ENCODE data around the gene RTBDN.

The RTBDN gene

GRCh38 chr19:12790628-12791344, 43.6 kb downstream of the RTBDN start:
- DNase-seq = no peak

DNA sequence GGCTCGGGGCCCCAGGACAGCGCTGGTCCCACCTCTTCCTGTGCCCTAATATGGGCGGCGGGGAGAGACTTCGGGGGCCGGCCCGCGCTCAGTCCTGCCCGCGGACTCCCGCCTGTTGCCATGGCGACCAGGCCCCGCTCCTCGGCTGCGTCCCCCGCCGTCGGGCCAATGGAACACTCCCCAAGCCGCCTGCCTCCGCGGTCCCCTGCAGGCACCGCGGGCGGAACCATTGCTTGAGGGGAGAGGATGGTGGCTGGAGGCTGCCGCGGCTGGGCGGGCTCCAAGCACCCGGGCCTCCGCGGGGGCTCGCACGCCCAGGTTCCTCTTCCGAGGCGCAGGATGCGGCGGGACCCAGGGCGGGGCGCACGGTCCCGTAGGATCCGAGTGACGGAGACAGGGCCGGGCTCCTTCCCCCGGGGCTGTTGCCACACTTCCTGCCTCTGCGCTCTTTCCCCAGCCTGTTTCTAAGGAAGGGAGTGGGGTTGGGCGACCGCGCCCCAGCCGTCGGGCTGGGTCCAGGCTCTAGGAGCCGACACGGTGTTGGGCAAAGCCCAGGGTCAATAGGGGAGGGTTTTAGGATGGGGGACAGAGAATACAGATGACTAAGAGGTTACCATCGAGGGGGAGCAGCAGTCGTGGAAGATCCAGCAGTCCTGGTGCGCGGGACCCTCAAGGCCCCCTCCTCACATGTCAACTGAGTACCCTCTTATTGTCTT, 44.3 kb downstream of the RTBDN start:
- peak; percentile 96 for DNase-seq

- DNase-seq = no peak
These were observed 45.1 kb downstream of the RTBDN start for GRCh38 chr19:12789098-12789903.

DNA sequence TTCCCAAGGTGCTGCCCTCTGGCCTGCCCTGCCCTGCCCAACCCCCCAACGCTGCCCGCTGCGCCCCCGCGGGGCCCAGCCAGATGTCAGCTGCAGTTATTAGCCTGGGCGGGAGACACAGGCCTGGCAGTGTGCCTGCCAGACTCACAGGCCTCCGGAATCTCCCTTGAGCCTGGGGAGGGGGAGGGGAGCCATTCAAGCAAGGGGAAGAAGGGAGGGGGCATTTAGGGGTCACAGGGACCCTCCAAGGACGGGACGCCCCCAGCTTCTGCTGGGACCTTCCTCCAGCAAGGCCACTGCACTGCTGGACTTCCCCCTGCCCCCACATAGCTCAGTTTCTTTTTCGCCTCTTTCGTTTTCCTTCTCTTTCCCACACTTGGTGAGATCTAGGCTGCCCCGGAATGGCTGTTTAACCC, 45.7 kb downstream of the RTBDN start:
- no peak for DNase-seq

- no peak for DNase-seq
These were observed 46.2 kb downstream of the RTBDN start for GRCh38 chr19:12788042-12788681.

DNA sequence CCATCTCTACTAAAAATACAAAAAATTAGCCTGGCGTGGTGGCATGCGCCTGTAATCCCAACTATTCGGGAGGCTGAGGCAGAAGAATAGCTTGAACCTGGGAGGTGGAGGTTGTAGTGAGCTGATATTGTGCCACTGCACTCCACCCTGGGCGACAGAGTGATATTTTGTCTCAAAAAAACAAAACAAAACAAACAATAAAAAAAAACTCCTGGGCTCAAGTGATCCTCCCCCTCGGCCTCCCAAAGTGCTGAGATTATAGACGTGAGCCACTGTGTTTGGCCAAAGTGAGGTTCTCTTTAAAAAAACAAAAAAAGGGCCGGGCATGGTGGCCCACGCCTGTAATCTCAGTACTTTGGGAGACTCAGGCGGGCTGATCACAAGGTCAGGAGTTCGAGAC, 46.9 kb downstream of the RTBDN start:
- DNase-seq = no peak

- no peak for DNase-seq
These were observed 47.4 kb downstream of the RTBDN start for GRCh38 chr19:12786952-12787351.

DNA sequence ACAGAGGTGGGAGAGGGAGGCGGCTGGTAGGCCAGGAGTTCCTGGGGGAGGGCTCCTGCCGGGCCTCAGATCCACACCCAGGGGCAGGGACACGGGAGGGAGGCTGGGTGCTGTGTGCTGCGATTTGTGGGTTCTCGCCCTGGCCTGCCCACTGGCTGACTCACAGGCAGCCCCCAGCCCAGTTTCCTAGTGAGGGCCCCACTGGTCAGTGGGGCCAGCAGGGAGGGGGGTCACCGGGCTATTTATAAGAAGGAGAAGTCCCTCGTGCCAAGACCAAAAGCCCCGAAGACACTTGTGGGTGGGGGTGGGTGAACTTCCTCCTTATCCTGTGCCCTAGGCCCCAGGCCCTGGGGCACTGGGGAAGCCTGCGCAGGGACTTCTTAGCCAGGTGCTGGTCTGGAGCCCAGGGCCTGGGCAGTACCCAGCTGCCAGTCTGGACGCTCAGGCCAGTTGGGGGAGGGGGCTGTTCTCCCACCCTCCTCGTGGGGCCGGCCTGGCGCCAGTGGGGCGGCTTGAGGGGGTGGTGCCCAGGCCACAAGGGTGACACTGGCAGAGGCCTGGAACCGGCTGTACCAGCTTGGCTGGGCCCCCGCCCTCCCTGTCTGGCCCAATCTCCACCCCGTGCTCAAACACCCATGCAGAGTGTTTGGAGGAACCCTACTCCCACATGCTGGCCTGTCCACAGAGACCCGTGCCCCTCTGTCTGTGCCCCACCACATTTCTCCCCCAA, 48.1 kb downstream of the RTBDN start:
- no peak for DNase-seq

GRCh38 chr19:12785431-12786031, 48.8 kb downstream of the RTBDN start:
- DNase-seq = no peak

DNA sequence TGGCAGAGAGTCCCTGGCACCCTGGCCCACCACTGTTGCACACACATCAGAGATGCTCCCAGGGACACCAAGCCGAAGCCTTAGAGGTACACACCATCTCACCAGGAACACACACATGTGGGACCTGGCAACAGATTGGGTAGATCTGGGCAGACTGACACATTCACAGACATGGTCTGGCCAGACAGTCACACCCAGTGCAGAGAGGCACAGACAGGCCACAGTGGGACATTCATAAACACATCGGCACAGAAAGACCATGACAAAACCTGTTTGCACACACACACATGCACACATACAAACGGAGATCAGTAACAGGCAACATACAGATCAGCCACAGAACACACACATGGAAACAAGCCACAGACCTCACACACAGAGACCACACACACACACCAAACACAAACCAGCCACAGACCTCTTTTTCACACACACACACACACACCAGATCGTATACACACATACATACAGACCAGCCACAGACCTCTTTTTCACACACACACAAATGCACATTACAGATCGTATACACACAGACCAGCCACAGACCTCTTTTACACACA, 49.4 kb downstream of the RTBDN start:
- no peak for DNase-seq

- no peak for DNase-seq
These were observed 49.9 kb downstream of the RTBDN start for GRCh38 chr19:12784394-12784870.

DNA sequence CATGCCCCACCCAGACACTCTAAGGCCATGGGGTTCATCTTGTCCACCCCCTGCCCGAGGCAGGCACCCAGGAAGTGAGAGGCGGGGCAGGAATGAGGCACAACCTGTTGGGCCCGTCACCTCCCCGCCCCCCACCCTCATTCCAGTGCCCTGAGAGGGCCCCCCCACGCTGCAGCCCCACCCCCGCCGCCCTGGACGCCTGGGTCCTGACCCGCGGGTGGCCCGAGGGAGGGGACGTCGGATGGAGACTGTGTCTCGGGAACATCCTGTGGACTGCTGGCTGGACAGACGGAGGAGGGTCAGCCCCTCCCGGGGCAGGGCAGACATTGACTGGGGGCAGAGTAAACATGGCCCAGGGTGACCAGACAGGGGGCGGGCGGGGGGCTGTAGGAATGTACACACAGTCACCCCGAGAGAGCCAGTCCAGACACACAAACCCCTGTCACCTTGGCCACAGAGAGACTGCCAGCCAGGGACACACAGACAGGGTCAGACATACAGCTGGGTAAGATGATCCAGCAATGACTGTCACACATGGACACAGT, 50.5 kb downstream of the RTBDN start:
- DNase-seq = no peak

GRCh38 chr19:12783291-12783848, 51.0 kb downstream of the RTBDN start:
- DNase-seq = no peak

DNA sequence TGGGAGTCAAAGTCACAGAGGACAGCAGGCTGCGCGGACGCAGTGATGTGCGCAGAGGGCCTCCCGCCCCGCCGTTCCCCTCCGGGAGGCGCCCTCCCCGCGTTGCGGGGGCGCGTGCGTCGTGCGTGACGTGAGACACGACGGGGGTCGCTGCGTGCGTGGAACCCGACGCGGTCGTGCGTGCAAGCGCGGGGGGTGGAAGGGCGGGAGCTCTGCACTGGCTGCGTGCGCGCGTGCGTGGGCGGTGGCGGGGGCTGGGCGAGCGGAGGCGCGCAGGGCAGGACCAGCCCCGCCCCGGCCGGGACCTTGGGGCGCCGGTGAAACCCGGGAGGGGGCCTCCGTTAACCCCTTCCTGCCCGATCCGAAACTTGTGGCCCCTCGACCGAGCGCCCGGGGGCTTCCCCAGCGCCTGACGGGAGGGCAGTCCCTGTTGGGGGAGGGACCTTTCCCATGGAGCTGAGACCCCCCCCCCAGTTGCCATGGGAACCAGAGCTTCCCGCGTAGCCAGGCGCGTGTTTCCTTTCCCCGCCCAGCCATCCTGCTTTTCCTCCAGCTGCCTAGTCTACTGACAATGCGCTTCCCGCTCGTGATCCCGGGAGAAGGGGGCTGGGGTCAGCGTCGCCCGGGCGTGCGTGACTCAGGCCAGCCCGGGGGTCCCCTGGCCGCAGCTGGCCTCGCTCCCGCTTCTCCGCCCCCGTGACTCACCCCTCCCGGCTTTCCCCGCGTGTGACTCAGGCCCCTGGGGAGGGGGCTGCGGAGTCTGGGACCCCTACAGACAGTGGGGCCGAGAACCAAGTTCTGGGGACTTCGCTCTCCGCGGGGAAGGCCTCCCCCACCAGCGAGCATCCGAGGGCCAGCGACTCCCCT, 51.7 kb downstream of the RTBDN start:
- peak; percentile 86 for DNase-seq

- DNase-seq = no peak
These were observed 52.3 kb downstream of the RTBDN start for GRCh38 chr19:12782174-12782423.

- no peak for DNase-seq
These were observed 55.0 kb downstream of the RTBDN start for GRCh38 chr19:12779162-12779993.

DNA sequence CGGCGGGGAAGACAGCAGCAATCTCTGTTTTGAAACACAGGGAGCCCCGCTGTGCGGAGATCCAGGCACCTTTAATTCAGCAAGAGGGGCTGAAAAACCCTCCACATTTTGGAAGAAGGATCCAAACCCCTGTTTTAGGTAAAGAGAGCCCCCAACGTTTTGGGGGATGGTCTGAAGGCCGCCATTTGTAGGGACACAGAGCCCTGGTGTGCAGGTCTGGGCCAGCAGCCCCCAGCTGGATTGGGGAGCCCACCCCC, 55.5 kb downstream of the RTBDN start:
- DNase-seq = no peak

DNA sequence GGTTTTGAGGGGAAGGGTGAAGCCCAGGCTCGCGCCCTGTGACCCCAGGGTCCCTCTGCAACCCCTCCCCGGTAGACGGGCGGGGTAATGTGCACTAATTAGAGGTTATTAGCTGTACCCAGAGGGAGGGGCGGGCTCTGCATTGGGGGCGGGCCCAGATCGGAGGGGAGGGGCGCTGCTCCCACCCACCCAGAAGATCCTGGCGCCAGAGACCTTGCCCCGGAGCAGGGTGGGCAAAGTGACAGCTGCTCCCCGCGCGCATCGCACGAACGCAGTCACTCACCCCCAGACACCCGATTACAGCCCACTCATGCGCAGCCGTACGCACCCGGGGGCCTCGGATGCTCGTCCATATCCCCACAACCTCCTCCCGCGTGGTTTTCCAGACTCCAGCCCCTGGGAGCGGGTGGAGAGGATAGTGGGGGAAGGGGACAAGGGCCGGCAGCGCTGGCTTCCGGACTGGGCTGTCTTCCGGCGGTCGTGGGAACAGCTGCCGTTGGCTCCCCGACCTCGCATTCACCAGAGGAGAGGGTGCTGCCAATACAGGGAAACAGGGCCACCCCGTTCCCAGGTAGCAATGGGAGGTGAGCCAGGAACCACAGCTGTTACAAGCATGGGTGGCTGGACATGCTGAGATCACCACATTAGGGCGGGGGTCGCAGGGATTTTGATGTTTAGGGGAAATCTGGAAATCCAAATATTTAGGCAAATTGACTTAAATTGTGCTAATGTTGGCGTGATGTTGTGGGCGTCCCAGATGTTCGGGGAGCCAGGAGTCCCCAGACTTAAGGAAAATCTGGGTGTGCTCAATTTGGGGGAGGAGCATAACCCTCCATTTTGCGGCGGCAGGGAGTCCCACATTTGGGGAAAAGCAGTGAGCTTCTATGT, 56.1 kb downstream of the RTBDN start:
- DNase-seq = no peak
